Coronary artery (tissue), 2 donors: ENCODE measurements around the gene N4BP2L1.
"Not testable (repeated sequence)": the region's sequence is repeated elsewhere in the genome, so short reads cannot be mapped to it uniquely, and the experiment has no call there.

Experiments
- DNase-seq: peaks from one replicate; pipeline ENCODE4 v3.0.0-alpha.2; 2017; ENCODE audit warnings: low spot score
- H3K27ac ChIP-seq, 2 donors: fragments of 200-600 bp; sonication (generic); one replicate each; pipeline ENCODE4 v1.5.1; 2016 to 2019
- H3K4me3 ChIP-seq: fragments of 200-600 bp; sonication (generic); 2 replicates; pipeline ENCODE4 v1.5.1; 2016; ENCODE audit warnings: mild to moderate bottlenecking, moderate library complexity
- CTCF ChIP-seq: fragments of 200-600 bp; sonication (generic); IDR thresholded peaks from one replicate; pipeline ENCODE4 v1.5.1; 2019; ENCODE audit warnings: antibody characterized with exemption

The N4BP2L1 gene

GRCh38 chr13:32378012-32378411 lies 49.9 kb downstream of the N4BP2L1 start:
- DNase-seq: no peak
- Histone ChIP-seq H3K4me3 (no peak overlapping the region), H3K27ac (no peak overlapping the region)
- TF ChIP-seq CTCF: no peak

- no peak for DNase-seq
- no peak for TF ChIP-seq CTCF
- no peak overlapping the region for H3K27ac ChIP-seq
- no peak overlapping the region for H3K4me3 ChIP-seq
These were observed 51.1 kb downstream of the N4BP2L1 start for GRCh38 chr13:32376642-32377415.

GRCh38 chr13:32370805-32371204 lies 57.1 kb downstream of the N4BP2L1 start:
- Histone ChIP-seq H3K27ac (no peak overlapping the region), H3K4me3 (no peak overlapping the region)
- no peak for TF ChIP-seq CTCF
- no peak for DNase-seq

GRCh38 chr13:32362574-32362973 lies 65.4 kb downstream of the N4BP2L1 start:
- H3K4me3 ChIP-seq: no peak overlapping the region
- H3K27ac ChIP-seq: no peak overlapping the region
- DNase-seq: no peak
- no peak for TF ChIP-seq CTCF

GRCh38 chr13:32355935-32356334 lies 72.0 kb downstream of the N4BP2L1 start:
- H3K4me3 ChIP-seq, H3K27ac ChIP-seq: not testable (repeated sequence)

GRCh38 chr13:32354040-32354439 lies 73.9 kb downstream of the N4BP2L1 start:
- no peak for TF ChIP-seq CTCF
- Histone ChIP-seq H3K27ac (no peak overlapping the region), H3K4me3 (no peak overlapping the region)
- DNase-seq: no peak

More at GRCh38 chr13:32355935-32356334, 72.0 kb downstream of the N4BP2L1 start:
- not testable (repeated sequence) for DNase-seq

GRCh38 chr13:32350839-32351441 lies 77.0 kb downstream of the N4BP2L1 start:
- not testable (repeated sequence) for DNase-seq, H3K27ac ChIP-seq, H3K4me3 ChIP-seq
